ENCODE results near the gene PARN. TPM values are rescaled to one million over a fixed set of nuclear protein-coding genes. Genes with fewer than 3 reads are reported as not detected.
"Not testable (repeated sequence)": the region's sequence is repeated elsewhere in the genome, so short reads cannot be mapped to it uniquely, and the experiment has no call there.

Gene PARN
- polyA plus RNA-seq, 1 donor = 16.3 TPM

DNA sequence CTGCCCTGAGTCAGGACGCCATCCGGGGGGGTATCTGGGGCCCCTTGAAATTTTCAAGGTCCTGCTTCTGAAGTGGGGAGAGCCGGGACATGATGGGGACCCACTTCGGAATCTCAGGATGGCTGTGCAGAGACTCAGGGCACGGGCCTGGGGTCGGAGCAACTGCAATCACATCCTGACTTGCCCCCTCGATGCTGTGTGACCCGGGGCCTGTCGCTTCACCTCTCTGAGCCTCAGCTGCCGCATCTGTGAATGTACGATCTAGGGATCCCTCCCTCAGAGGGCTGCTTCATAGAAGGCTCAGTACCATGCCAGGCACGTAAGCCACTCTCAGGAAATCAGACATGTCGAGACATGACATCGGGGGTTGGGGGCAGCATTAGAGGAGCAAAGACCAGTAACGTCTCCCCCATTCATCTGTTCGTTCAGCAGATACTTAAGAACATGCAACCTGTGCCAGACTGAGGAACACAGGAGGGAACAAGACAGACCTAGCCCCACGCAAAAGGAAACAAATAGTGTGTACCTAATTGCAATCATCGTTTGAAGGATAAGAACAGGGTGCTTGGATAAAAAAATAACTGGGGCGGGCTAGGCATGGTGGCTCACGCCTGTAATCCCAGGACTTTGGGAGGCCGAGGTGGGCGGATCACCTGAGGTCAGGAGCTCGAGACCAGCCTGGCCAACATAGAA lies 229.6 kb downstream of the PARN start:
- no peak for DNase-seq

DNA sequence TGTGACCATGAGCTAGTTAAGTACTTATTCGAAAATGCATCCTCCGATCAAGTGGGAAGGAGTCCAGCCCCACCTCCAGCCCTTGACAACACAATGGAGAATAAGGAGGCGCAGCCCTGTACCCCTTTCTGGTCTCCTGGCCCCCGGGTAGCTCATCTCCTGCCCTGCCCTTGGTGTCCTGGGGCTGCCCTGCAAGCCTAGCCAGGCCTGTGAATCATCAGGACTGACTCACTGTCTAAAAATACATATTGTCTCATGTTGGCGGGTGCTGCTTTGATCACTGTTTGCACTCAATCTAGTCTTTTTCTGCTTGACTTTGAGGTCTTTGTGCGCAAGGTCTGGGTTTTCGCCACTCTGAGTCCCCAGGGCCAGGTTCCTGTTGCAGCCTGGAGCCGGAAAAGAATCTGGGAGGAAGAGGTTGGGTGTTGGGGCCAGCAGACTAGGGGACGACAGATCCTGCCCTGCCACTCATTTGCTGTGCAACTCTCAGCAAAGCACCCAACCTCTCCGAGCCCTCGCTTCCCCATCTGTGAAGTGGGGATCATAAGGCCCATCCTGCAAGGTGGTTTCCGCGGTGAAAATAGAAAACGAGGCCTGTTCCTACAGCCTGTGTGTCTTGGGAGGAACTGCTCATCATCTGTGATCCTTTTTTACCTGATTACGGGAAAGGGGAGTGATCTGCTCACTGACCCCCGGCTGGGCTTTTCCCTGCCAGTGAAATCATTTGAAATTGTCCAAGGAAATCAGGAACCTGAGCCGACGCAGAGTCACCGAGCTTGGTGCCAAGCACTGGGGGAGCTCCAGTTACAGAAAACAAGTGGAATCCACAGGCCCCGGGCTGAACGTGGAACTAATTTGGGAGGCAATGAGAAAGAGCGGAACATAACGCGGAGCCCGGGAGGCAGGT lies 230.4 kb downstream of the PARN start:
- DNase-seq = peak; percentile 73

DNA sequence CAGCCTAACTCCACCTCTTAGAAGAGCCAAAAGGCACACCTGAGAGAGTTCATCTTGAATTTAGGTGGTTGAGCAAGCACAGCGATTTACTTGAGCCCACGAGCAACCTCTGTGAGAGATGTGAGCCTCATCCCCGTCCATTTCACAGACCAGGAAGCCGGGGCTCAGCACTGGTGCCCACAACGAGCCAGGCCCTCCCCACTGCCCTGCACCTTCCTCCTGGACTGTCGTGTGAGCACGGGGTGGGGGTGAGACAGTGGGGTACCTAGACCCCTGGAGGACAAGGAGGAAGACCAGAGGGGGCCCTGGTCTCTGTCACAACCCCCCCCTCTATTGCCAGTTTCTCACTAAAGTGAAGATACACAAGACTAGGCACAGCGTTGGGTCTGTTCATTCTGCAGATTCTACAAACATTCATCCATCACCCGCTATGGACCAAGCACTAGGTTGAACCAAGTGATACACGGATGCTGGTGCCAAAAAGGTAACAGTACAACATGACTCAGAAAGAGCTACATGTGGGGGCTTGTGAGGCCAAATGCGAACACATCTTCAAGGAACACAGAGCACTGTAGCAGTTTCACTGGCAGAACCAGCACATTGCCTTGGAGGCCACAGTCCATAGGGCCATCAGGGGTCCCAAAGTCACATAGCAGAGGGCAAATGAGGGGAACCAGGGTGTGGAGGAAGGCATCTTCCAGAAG lies 231.9 kb downstream of the PARN start:
- no peak for DNase-seq

DNA sequence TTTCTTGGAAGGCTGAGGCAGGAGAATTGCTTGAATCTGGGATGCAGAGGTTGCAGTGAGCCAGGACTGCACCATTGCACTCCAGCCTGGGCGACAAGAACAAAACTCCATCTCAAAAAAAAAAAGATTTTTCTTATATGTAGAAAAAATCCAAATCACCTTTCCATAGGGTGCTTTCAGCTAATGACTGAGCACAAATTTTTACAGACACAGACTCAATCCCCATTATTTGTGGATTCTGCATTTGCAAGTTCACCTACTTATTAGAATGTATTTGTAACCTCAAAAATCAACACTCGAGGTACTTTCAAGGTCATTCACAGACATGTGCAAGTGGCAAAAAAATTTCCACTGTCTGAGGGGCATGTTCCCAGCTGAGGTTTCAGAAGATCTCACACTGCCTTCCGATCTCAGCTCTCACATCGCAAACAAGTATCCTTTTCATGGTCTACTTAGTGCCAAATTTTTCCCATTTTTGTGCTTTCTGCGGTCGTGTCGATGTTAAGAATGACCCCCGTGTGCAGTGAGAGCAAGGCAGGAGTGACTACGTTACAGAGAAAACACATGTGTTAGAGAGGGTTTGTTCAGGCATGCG lies 234.3 kb downstream of the PARN start:
- not testable (repeated sequence) for DNase-seq

DNA sequence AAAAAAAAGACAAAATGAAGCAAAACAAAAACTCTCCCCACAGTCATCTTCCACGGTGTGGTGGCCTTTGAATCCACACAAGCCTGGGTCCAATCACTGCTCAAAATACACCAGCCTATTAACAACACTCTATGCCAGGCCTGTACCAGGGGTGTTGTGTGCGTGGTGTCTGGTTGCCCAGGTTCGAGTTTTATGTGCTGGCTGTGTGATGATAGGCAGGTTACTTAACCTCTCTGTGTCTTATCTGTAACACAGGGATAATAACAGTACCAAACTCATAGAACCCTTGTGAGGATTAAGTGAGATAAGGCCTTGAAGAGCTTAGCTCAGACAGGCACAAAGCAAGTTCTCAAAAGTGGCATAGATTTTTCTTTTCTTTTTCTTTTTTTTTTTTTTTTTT lies 235.2 kb downstream of the PARN start:
- DNase-seq = no peak

DNA sequence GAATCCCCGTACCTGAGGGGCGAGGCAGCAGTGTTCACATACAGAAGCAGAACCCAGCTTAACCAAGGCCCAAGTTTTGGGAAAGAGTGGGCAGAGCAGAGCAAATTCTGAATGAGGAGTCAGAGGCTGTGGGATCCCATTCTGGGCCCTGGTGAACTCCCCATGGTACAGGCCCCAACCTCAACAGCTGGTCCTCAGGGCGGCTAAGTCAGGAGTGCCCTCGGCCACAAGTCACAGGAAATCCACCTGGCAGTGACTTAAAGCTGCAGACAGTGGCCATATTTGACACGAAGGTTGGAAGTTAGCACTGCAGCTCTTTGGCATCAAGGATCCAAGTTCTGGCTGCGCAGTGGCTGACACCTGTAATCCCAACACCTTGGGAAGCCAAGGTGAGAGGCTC lies 237.1 kb downstream of the PARN start:
- no peak for DNase-seq

DNA sequence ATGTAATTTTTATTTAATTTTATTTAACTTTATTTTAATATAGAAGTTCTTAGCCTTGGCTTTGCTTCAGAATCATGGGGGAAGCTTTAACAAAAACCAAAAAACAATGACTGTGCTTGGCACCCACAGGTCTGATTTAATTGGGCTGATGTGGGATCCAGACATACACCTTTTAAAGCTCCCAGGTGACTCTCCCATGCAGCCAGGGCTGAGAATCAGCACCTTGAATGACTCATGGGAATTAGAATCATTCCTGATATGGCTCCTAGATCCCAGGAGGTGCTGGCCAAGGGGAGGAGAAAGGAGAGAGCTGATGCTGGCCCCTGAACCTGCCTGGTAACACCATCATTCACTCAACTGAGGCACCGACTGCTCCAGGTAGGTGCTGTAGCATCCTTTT lies 240.7 kb downstream of the PARN start:
- no peak for DNase-seq

DNA sequence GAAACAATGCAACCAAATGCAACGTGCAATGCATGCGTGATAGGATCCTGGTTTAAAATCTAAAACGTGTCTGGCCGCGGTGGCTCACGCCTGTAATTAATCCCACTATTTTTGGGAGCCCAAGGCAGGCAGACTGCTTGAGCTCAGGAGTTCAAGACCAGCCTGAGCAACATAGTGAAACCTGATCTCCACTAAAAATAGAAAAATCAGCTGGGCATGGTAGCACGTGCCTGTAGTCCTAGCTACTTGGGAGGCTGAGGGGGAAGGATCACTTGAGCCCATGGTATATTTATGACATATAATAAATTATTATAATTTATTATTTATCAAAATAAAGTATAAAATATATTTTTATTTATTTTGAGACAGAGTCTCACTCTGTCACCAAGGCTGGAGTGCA lies 241.8 kb downstream of the PARN start:
- no peak for DNase-seq

DNA sequence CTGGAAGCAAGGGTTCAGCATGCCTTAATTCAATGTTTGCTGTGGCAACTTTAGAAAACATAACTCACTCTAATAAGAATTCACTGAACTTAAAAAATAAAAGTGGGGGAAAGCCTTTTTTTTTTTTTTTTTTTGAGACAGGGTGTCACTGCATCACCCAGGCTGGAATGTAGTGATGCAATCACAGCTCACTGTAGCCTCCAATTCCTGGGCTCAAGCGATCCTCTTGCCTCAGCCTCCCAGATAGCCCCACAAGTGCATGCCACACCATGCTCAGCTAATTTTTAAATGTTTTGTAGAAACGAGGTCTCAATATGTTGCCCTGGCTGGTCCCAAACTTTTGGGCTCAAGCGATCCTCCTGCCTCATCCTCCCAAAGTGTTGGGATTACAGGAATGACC lies 243.9 kb downstream of the PARN start:
- no peak for DNase-seq

Other genes with a start within 250 kb of the PARN start
- 47.1 TPM for gene BFAR, start 2.7 kb upstream of the PARN start, polyA plus RNA-seq (ENCODE audit: insufficient read length)
- gene PLA2G10, start 64.0 kb upstream of the PARN start, polyA plus RNA-seq (ENCODE audit: insufficient read length) = 0.72 TPM
- 10.8 TPM for gene NPIPA3, start 73.2 kb upstream of the PARN start, polyA plus RNA-seq (ENCODE audit: insufficient read length)
- gene NPIPA2, start 112.3 kb upstream of the PARN start, polyA plus RNA-seq (ENCODE audit: insufficient read length) = not detected
- gene NOMO1, start 203.5 kb upstream of the PARN start, polyA plus RNA-seq (ENCODE audit: insufficient read length) = 61.1 TPM